Endothelial cell of umbilical vein (primary cell): ENCODE measurements around the gene FAM53B. TPM values are rescaled to one million over a fixed set of nuclear protein-coding genes. Genes with fewer than 3 reads are reported as not detected.

Experiments used
- BruUV-seq: library from RNA; stranded (reverse); fragments of 400-500 nt; replicated peaks from 2 replicates; lab custom pipeline; 2021; lab: Mats Ljungman, UMichigan
- CTCF ChIA-PET: fragments of 300-600, 350-600 bp; sonication (Branson Sonifier 250); formaldehyde crosslinking; loops from one replicate; lab custom pipeline; 2021; ENCODE audit warnings: antibody characterized with exemption, inconsistent platforms; lab: Charles Lee
- POLR2A ChIA-PET: fragments of 300-600, 350-600 bp; sonication (Branson Sonifier 250); formaldehyde crosslinking; loops from one replicate; lab custom pipeline; 2021; ENCODE audit warnings: antibody characterized with exemption, inconsistent platforms; lab: Charles Lee
- DNase-seq: peaks from one replicate; pipeline ENCODE4 v3.0.0-alpha.2; 2011; ENCODE audit warnings: low read depth, low spot score
- FAIRE-seq: peaks from 2 replicates; lab custom pipeline; 2011; peaks lifted over from hg19 to GRCh38; lab: Jason Lieb, UNC
- H2AFZ ChIP-seq: 2 replicates; pipeline ENCODE4 v1.6.0; 2012; ENCODE audit warnings: low read depth, low read length, control low read depth, inconsistent platforms
- H3K27ac ChIP-seq: 2 replicates; pipeline ENCODE4 v1.5.1; 2011; ENCODE audit warnings: low read depth, mild to moderate bottlenecking, control low read depth, low read length, moderate library complexity; ENCODE audit not compliant: insufficient read depth
- H3K27me3 ChIP-seq, 2 experiments: 2 replicates each; pipeline versions ENCODE4 v1.6.0 to v1.6.1; 2011; ENCODE audit warnings: low read length in 2 of 2, mixed read lengths in 1 of 2; ENCODE audit not compliant: control insufficient read depth in 2 of 2, insufficient read depth in 2 of 2
- H3K36me3 ChIP-seq, 2 experiments: 2 replicates in 1 of 2; 3 replicates in 1 of 2; pipeline ENCODE4 v1.5.1; 2011; ENCODE audit warnings: low read length in 2 of 2, mild to moderate bottlenecking in 1 of 2, moderate library complexity in 1 of 2; ENCODE audit not compliant: control insufficient read depth in 2 of 2, insufficient read depth in 2 of 2; ENCODE audit errors: extremely low read depth in 1 of 2
- H3K4me1 ChIP-seq: 3 replicates; pipeline ENCODE4 v1.5.1; 2011; ENCODE audit warnings: mild to moderate bottlenecking, low read length; ENCODE audit not compliant: control insufficient read depth, insufficient read depth; ENCODE audit errors: extremely low read depth
- H3K4me2 ChIP-seq: 2 replicates; pipeline ENCODE4 v1.6.1; 2011; ENCODE audit warnings: low read length, control low read depth, mixed read lengths; ENCODE audit not compliant: insufficient read depth
- H3K4me3 ChIP-seq, 3 experiments: fragments of 200-600 bp in 1 of 3; sonication (generic), shearing (Covaris generic) in 1 of 3; replicated peaks in 1 of 3; 2 replicates each; pipeline ENCODE4 v1.5.1; 2011 to 2016; ENCODE audit warnings: control low read depth in 3 of 3, low read length in 3 of 3, mild to moderate bottlenecking in 2 of 3, inconsistent platforms in 1 of 3, low read depth in 1 of 3, moderate library complexity in 1 of 3; ENCODE audit not compliant: insufficient read depth in 1 of 3
- H3K79me2 ChIP-seq: 2 replicates; pipeline ENCODE4 v1.6.0; 2012; ENCODE audit warnings: low read length, inconsistent platforms; ENCODE audit not compliant: control insufficient read depth, insufficient read depth
- H3K9ac ChIP-seq: replicated peaks from 2 replicates; pipeline ENCODE3; 2011; ENCODE audit warnings: low read length, control low read depth; ENCODE audit not compliant: insufficient read depth; ENCODE audit errors: extremely low read depth
- H3K9me1 ChIP-seq: replicated peaks from 3 replicates; pipeline ENCODE4 v1.6.0; 2011; ENCODE audit warnings: mild to moderate bottlenecking, low read length; ENCODE audit not compliant: control insufficient read depth, insufficient read depth; ENCODE audit errors: extremely low read depth
- H3K9me3 ChIP-seq: replicated peaks from 2 replicates; pipeline ENCODE4 v1.5.1; 2012; ENCODE audit warnings: low read length, inconsistent platforms; ENCODE audit not compliant: control insufficient read depth, insufficient read depth
- H4K20me1 ChIP-seq: replicated peaks from 2 replicates; pipeline ENCODE3; 2011; ENCODE audit warnings: mild to moderate bottlenecking, low read length; ENCODE audit not compliant: control insufficient read depth, insufficient read depth; ENCODE audit errors: extremely low read depth
- CTCF ChIP-seq, 2 donors: IDR thresholded peaks; 1 replicate in 1 of 2; 2 replicates in 1 of 2; pipeline ENCODE4 v1.5.1; 2011; ENCODE audit warnings: low read length in 2 of 2, mild to moderate bottlenecking in 2 of 2, moderate library complexity in 2 of 2, control low read depth in 1 of 2, inconsistent platforms in 1 of 2, low read depth in 1 of 2; ENCODE audit not compliant: insufficient read depth in 1 of 2; ENCODE audit errors: extremely low read depth in 1 of 2
- EZH2 ChIP-seq: IDR thresholded peaks from 2 replicates; pipeline ENCODE4 v1.6.1; 2012; ENCODE audit warnings: borderline replicate concordance, low read depth, mild to moderate bottlenecking, moderate library complexity, low read length, inconsistent platforms; ENCODE audit not compliant: severe bottlenecking
- FOS ChIP-seq: IDR thresholded peaks from 2 replicates; pipeline ENCODE4 v1.6.1; 2011; ENCODE audit warnings: mild to moderate bottlenecking, low read length, moderate library complexity, borderline replicate concordance; ENCODE audit not compliant: insufficient read depth
- GATA2 ChIP-seq: IDR thresholded peaks from 2 replicates; pipeline ENCODE4 v1.7.0; 2011; ENCODE audit warnings: low read depth, mild to moderate bottlenecking, moderate library complexity, mixed read lengths, low read length; ENCODE audit not compliant: insufficient read length, insufficient read depth
- JUN ChIP-seq: IDR thresholded peaks from 2 replicates; pipeline ENCODE4 v1.6.1; 2011; ENCODE audit warnings: borderline replicate concordance, low read depth; ENCODE audit not compliant: insufficient read length, insufficient read depth
- MAX ChIP-seq: IDR thresholded peaks from 2 replicates; pipeline ENCODE4 v1.6.1; 2011; ENCODE audit not compliant: insufficient read depth, insufficient read length
- MYC ChIP-seq: IDR thresholded peaks from one replicate; pipeline ENCODE4 v1.6.1; 2011; ENCODE audit warnings: mild to moderate bottlenecking, low read depth, low read length
- POLR2A ChIP-seq: IDR thresholded peaks from 2 replicates; pipeline ENCODE4 v1.6.1; 2012; ENCODE audit warnings: low read depth, mild to moderate bottlenecking, control low read depth, low read length
- POLR2AphosphoS5 ChIP-seq: IDR thresholded peaks from 2 replicates; pipeline ENCODE4 v1.6.1; 2012; ENCODE audit warnings: low read depth, mild to moderate bottlenecking, control low read depth, low read length, moderate library complexity; ENCODE audit not compliant: insufficient read depth
- dilution Hi-C: fragments of 300-500 bp; cut with MboI; formaldehyde crosslinking; loops from one replicate; pipeline ENCODE4 v1.15.0; 2019; ENCODE audit warnings: low sequenced_read_pairs; ENCODE audit not compliant: extremely low pct_ligation_motif_present
- intact Hi-C: fragments of 100-400 bp; cut with micrococcal nuclease; formaldehyde crosslinking; loops from one replicate; pipeline ENCODE4 v1.10.0; 2022
- polyA plus RNA-seq, 4 experiments: library from polyadenylated mRNA; depleted of rRNA in 3 of 4; stranded (reverse) in 3 of 4; unstranded in 1 of 4; fragments of >200 nt; gene quantifications; 2 replicates each; pipeline versions ENCODE4 v1.2.1 to v1.2.3, GENCODE V29; 2011 to 2012; ENCODE audit warnings: missing spikeins in 1 of 4
- total RNA-seq: library from RNA; stranded (reverse); gene quantifications from 2 replicates; pipeline ENCODE4 v1.2.3, GENCODE V29; 2021

The FAM53B gene
- total and polyA plus RNA-seq, 2 donors (not counting 3 experiments of a cell fraction or from before 2014, with no cell fraction given), result 8.5 to 21.1 TPM

- CTCF ChIA-PET, result no interaction called here
These were observed 173.5 kb downstream of the FAM53B start for GRCh38 chr10:124570646-124571045.

More at GRCh38 chr10:124570646-124571045, 173.5 kb downstream of the FAM53B start:
- no peak overlapping the region for H3K4me3 ChIP-seq
- no peaks in the 10 kb centered on the region for H3K9me3 ChIP-seq
- no peaks in the 10 kb centered on the region for H3K36me3 ChIP-seq
- H4K20me1 ChIP-seq, result no peaks in the 10 kb centered on the region
- H3K4me2 ChIP-seq, result no peak overlapping the region
- H3K9ac ChIP-seq, result no peak overlapping the region
- no peaks in the 10 kb centered on the region for H3K4me1 ChIP-seq
- no TSS peak for BruUV-seq
- H3K79me2 ChIP-seq, result no peaks in the 10 kb centered on the region
- H3K27me3 ChIP-seq, result no peaks in the 10 kb centered on the region
- H3K27ac ChIP-seq, result no peak overlapping the region
- H3K9me1 ChIP-seq, result no peaks in the 10 kb centered on the region
- POLR2A ChIA-PET, result no interaction called here
- H2AFZ ChIP-seq, result no peak overlapping the region
- DNase-seq (no peak), FAIRE-seq (no peak)
- dilution Hi-C loops, result no loop called here
- TF ChIP-seq FOS (no peak), MYC (no peak), GATA2 (no peak), EZH2 (no peak), POLR2A (no peak), JUN (no peak), MAX (no peak), POLR2AphosphoS5 (no peak), CTCF (IDR thresholded peaks at IDR 0.05; ENCODE audit: extremely low read depth in 1 of 2, insufficient read depth in 1 of 2, low read depth in 1 of 2, low read length in 2 of 2) (no peak)
- intact Hi-C loops, result no loop called here
